Measurements from ENCODE around the gene G2E3.

Gene G2E3, protein sequence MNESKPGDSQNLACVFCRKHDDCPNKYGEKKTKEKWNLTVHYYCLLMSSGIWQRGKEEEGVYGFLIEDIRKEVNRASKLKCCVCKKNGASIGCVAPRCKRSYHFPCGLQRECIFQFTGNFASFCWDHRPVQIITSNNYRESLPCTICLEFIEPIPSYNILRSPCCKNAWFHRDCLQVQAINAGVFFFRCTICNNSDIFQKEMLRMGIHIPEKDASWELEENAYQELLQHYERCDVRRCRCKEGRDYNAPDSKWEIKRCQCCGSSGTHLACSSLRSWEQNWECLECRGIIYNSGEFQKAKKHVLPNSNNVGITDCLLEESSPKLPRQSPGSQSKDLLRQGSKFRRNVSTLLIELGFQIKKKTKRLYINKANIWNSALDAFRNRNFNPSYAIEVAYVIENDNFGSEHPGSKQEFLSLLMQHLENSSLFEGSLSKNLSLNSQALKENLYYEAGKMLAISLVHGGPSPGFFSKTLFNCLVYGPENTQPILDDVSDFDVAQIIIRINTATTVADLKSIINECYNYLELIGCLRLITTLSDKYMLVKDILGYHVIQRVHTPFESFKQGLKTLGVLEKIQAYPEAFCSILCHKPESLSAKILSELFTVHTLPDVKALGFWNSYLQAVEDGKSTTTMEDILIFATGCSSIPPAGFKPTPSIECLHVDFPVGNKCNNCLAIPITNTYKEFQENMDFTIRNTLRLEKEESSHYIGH

DNA sequence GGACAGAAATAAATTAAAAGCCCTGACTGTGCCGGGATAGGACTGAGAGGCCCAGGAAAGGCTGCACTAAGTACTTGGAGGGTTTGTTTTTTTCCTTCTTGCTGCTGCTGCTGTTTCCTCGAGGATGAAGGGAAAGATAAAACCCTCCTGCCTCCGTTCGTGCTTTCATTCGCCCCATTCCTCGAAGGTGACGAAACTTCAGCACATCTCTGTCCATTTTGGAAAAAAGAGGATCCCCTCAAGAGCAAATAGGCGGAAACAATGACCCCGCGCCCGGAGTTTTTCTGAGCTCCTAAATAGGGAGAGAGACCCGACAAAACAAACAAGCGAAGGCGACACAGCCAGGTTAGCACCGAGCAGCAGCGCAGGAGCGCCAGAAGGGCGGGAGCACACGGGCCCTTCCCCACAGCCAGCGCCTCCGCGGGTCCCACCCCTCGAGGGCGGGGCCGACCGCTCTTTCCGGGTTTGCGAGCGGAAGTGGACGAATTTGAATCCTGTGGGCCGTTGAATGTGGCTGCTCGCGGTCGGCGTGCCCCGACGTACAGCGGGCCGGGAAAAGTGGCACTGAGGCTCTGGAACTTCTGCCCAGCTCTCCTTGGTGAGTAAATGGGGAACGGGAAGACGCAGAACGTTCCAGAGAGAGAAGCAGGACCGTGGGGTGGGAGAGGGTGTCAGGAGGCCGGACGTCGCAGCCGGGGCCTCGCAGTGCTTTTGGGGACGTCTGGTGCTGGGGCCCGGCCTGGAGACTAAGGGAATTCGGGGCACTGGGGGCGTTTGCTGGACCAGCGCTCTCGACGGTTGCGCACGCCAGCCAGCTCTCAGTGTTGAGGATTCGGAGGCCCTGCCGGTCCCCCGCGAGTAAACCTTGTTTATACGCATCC is at the start of gene G2E3:
Gene G2E3, plus strand, starts transcription at position 484 of the 881 bp plus-strand sequence. CDS start 21,922 bp downstream, outside the sequence.
- TF ChIP-seq, protein P1, sequence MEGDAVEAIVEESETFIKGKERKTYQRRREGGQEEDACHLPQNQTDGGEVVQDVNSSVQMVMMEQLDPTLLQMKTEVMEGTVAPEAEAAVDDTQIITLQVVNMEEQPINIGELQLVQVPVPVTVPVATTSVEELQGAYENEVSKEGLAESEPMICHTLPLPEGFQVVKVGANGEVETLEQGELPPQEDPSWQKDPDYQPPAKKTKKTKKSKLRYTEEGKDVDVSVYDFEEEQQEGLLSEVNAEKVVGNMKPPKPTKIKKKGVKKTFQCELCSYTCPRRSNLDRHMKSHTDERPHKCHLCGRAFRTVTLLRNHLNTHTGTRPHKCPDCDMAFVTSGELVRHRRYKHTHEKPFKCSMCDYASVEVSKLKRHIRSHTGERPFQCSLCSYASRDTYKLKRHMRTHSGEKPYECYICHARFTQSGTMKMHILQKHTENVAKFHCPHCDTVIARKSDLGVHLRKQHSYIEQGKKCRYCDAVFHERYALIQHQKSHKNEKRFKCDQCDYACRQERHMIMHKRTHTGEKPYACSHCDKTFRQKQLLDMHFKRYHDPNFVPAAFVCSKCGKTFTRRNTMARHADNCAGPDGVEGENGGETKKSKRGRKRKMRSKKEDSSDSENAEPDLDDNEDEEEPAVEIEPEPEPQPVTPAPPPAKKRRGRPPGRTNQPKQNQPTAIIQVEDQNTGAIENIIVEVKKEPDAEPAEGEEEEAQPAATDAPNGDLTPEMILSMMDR (IDR thresholded peaks at IDR 0.05; ENCODE audit: low read depth, low read length, missing control alignments) = no peak
- peak within 1 kb of the TSS; percentile 86 for H3K4me3 ChIP-seq (ENCODE audit: low read depth, low read length)
- DNase-seq (ENCODE audit: low read depth) = peak; percentile 66

DNA sequence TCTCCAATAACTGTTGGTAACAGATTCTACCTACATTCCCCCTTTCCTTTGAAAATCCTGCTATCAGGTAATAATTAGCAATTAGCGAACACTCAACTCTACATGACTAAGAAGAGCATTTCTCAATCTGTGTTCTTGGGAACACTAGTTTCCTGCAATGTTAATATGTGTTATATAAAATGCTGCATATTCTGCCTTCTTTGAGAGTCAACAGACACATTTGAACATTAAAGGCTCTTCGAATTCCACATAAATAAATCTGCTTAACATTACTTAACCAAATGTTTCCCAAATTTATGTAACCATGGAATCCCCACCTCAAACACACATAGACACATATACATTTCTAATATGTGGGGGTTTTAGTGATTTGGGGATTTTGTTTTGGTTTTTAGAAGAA is 41.2 kb upstream of the G2E3 start:
- TF ChIP-seq, protein P1 (IDR thresholded peaks at IDR 0.05; ENCODE audit: low read depth, low read length, missing control alignments) = no peak
- no peak for DNase-seq (ENCODE audit: low read depth)
- no peak overlapping the region for H3K4me3 ChIP-seq (ENCODE audit: low read depth, low read length)

DNA sequence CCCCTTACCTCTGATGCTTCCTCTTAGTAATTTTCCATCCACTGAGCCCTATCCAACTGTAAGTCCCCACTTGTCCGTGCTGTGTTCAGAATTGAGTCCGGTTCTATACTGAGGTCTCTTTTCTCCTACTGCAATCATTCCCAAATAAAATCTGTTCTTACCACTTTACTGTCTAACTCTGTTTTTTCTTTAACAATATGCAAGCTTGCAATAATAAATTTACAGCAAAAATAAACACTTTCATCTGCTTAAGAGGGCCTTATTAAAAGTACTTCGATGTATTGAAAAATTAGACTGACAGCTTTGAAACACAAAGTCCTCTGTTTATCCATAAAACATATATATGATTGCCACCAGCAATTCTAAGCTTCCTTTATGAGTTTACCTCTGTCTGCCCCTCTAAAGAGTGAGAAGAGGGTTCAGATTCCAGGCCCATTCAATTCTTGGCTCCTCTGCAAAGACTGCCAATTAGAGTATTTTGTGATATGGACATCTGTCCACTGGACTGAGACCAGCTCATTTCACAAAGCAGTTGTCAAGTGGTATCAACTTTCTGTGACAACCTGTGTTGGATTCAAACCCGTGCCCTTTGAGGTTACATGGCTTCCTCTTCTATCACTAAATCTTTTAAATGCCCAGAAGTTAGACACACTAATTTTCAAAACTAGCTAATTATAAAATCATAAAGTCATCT is 39.9 kb upstream of the G2E3 start:
- no peak for DNase-seq (ENCODE audit: low read depth)
- TF ChIP-seq, protein P1 (IDR thresholded peaks at IDR 0.05; ENCODE audit: low read depth, low read length, missing control alignments) = no peak

DNA sequence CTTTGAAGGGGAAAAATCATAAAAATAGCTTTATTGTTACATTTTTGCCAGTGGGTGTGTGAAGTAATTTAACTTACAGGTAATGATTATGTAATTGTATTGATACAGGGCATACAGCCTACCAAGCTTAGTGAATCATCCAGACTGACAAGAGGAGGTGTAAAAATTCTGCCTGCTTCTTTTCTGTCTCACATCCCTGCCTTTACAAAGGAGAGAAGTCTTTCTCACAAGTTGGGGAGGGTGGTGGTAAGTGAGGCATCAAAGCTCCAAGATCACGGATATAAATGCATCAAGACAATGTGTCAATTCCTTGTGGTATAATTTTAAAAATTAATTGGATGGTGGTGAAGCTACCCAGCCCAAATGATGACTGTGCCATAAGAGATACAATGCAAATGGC is 39.0 kb upstream of the G2E3 start:
- DNase-seq (ENCODE audit: low read depth) = no peak
- no peak overlapping the region for H3K4me3 ChIP-seq (ENCODE audit: low read depth, low read length)
- TF ChIP-seq, protein P1 (IDR thresholded peaks at IDR 0.05; ENCODE audit: low read depth, low read length, missing control alignments) = no peak

More for the DNA sequence above, 39.9 kb upstream of the G2E3 start:
- H3K4me3 ChIP-seq (ENCODE audit: low read depth, low read length) = no peak overlapping the region

DNA sequence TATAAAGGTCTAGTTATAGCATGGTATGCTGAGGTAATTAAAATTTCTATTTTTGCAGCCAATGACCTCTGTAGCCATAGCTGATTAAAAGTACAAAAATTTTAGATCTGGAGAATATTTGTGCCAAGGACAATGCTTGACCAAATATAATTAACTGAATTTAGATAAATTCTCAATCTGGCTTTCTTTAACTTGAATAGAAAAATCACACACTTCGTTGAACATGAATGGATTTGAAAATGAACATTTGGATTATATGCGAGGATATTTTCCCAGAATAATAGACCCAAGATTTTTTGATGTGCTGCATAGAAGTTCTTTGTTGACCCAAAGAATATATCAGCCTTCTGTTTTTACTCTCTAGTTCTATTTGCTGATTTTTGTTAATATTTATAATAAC is 38.4 kb upstream of the G2E3 start:
- TF ChIP-seq, protein P1 (IDR thresholded peaks at IDR 0.05; ENCODE audit: low read depth, low read length, missing control alignments) = no peak
- no peak for DNase-seq (ENCODE audit: low read depth)
- no peak overlapping the region for H3K4me3 ChIP-seq (ENCODE audit: low read depth, low read length)

All from GM12864 (cell line).